Measurements from ENCODE around the gene TMEM229B.

TMEM229B gene

DNA sequence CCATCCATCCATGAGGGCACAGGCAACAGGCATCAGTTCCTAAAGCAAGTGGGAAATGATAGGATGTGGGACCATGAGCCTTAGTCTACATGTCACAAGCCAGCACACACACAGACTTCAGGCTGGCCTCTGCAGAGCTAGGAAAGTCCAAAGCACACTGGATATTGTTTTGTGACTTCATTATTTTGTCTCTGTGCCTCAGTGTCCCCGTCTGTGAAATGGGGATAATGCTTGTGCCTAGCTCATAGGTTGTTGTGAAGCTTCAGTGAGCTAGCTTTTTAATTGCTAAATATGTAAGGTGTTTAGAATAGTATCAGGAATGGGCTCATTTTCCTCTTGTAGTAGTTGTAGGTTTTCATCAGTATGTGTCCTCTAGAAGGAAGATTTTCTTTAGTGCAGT lies 49.6 kb downstream of the TMEM229B start:
- Histone ChIP-seq H3K27ac (ENCODE audit: low read depth, low read length) (no peak overlapping the region), H3K4me3 (ENCODE audit: low read depth, low read length) (no peak overlapping the region), H3K36me3 (ENCODE audit: control insufficient read depth, insufficient read depth, low read length) (no peaks in the 10 kb centered on the region)

DNA sequence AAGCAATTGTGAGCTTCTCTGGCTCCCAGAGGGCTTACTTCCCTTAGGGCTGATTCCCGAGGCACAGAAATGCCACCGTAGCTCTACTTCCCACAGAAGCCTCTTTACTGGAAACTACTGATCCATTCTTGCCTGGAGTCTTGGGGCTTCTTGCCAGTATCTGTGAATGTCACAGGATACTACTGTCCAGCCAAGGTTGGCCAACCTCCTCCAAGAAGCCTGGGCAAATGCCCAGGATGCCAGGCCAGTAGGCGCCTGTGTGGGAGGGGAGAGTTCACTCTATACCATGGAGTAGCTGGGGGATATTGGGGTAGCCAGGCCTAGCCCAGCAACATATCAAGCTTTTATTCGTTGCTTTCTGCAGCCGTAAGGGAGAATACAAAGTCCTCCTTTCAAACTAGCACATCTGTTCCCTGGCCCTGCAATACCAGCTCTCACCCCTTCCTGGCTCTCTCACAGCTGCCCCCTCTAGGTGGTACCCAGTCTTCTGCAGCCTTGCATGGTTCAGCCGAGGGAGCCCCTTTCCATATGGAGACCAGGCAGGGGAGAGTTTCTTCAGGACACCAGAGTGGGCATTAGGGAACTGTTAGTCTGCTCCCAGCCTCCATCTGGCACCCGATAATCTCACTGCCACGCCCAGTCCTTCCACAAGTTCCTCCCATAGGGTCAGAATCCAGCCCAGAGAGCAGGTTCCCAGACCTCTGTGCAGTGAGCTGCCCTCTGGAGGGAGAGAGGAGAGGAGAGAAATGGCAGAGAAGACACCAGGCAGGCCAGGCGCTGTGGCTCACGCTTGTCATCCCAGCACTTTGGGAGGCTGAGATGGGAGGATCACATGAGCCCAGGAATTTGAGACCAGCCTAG lies 52.3 kb downstream of the TMEM229B start:
- Histone ChIP-seq H3K4me1 (ENCODE audit: control insufficient read depth, insufficient read depth, low read length) (peaks cover 11% of the 10 kb centered on the region; the same call in 1 of the 2 replicates), H3K9me3 (ENCODE audit: control insufficient read depth, insufficient read depth, low read depth, low read length) (no peaks in the 10 kb centered on the region), H3K27me3 (ENCODE audit: control insufficient read depth, insufficient read depth, low read length) (no peaks in the 10 kb centered on the region), H3K36me3 (ENCODE audit: control insufficient read depth, insufficient read depth, low read length) (no peaks in the 10 kb centered on the region), H3K9ac (ENCODE audit: low read length) (no peak overlapping the region), H3K4me3 (ENCODE audit: low read depth, low read length) (no peak overlapping the region), H3K27ac (ENCODE audit: low read depth, low read length) (no peak overlapping the region)

More for the DNA sequence above, 49.6 kb downstream of the TMEM229B start:
- H3K27me3 ChIP-seq (ENCODE audit: control insufficient read depth, insufficient read depth, low read length): no peaks in the 10 kb centered on the region
- H3K4me1 ChIP-seq (ENCODE audit: control insufficient read depth, insufficient read depth, low read length): peaks cover 12% of the 10 kb centered on the region
- H3K9ac ChIP-seq (ENCODE audit: low read length): no peak overlapping the region
- H3K9me3 ChIP-seq (ENCODE audit: control insufficient read depth, insufficient read depth, low read depth, low read length): no peaks in the 10 kb centered on the region

DNA sequence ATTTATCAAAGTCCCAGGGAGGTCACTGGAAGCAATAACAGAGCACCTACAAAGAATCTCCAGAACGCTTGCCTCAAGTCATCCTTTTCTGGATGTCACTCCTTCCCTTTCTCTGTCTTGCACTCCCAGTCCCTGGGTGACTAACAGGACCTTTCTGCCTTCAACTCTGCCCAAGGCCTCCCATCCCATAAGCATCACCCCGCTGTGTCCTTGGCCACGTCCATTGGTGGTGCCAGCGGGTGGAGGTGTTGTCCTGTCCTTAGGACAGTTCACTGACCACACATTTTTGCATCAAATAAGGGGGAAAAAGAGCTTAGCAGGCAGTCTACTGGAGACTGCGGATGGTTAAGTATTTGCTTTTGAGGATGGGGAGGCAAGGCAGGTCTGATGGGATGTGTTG lies 52.9 kb downstream of the TMEM229B start:
- Histone ChIP-seq H3K4me3 (ENCODE audit: low read depth, low read length) (no peak overlapping the region), H3K9me3 (ENCODE audit: control insufficient read depth, insufficient read depth, low read depth, low read length) (no peaks in the 10 kb centered on the region), H3K27ac (ENCODE audit: low read depth, low read length) (no peak overlapping the region)

DNA sequence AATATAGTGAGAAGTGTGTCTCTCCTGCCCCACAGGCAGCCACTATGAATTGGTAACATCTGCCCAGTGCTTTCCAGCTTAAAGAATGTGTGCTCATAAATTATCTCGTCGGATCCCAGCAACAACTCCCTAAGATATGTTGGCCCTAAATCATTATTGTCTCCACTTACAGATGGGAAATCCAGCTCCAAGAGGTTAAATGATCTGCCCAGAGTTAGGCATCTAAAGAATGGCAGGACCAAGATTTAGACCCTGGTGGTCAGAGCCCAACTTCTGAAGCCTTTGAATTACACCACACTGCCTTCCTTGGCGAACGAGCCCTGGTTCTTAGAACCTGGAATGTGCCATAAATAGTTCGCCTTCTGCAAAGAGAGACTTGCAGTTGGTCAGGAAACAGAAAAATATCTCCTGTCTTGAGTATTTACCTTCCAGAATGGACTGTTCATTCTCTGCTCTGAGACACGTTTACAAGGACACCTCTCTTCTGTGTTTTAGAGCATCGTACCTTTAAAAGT lies 56.4 kb downstream of the TMEM229B start:
- no peak overlapping the region for H3K9ac ChIP-seq (ENCODE audit: low read length)
- no peak overlapping the region for H3K4me3 ChIP-seq (ENCODE audit: low read depth, low read length)
- H3K9me3 ChIP-seq (ENCODE audit: control insufficient read depth, insufficient read depth, low read depth, low read length): no peaks in the 10 kb centered on the region
- no peaks in the 10 kb centered on the region for H3K36me3 ChIP-seq (ENCODE audit: control insufficient read depth, insufficient read depth, low read length)
- peaks cover 20% of the 10 kb centered on the region; the same call in 1 of the 2 replicates for H3K4me1 ChIP-seq (ENCODE audit: control insufficient read depth, insufficient read depth, low read length)
- H3K27me3 ChIP-seq (ENCODE audit: control insufficient read depth, insufficient read depth, low read length): no peaks in the 10 kb centered on the region
- no peak overlapping the region for H3K27ac ChIP-seq (ENCODE audit: low read depth, low read length)

More for the DNA sequence above, 52.9 kb downstream of the TMEM229B start:
- no peak overlapping the region for H3K9ac ChIP-seq (ENCODE audit: low read length)
- H3K4me1 ChIP-seq (ENCODE audit: control insufficient read depth, insufficient read depth, low read length): peaks cover 9% of the 10 kb centered on the region; the same call in 1 of the 2 replicates
- no peaks in the 10 kb centered on the region for H3K27me3 ChIP-seq (ENCODE audit: control insufficient read depth, insufficient read depth, low read length)
- H3K36me3 ChIP-seq (ENCODE audit: control insufficient read depth, insufficient read depth, low read length): no peaks in the 10 kb centered on the region

DNA sequence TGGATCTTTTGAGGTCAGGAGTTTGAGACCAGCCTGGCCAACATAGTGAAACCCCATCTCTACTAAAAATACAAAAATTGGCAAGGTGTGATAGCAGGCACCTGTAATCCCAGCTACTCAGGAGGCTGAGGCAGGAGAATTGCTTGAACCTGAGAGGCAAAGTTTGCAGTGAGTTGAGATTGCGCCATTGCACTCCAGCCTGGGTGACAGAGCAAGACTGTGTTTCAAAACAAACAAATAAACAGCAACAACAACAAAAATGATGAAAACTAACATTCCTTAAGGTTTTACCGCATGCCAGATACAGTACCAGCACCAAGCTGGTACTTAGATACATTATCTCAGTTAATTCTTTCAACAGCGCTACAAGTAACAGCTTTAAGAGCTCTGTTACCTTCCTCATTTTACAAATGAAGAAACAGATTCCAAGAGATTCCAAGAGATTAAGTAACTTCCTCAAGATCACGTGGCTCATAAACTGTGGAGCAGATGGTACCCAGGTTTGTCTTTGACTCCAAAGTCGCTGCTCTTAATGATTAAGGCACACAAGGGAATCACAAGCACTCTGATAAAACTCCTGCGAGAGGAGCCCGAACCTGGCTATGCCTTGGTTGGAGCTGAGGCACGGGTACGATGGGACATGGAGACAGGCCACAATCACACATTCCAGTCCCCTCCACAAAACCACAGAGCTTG lies 58.9 kb downstream of the TMEM229B start:
- H3K4me1 ChIP-seq (ENCODE audit: control insufficient read depth, insufficient read depth, low read length): peaks cover 23% of the 10 kb centered on the region; the same call in 1 of the 2 replicates
- H3K4me3 ChIP-seq (ENCODE audit: low read depth, low read length): no peak overlapping the region
- no peaks in the 10 kb centered on the region for H3K27me3 ChIP-seq (ENCODE audit: control insufficient read depth, insufficient read depth, low read length)
- H3K9me3 ChIP-seq (ENCODE audit: control insufficient read depth, insufficient read depth, low read depth, low read length): no peaks in the 10 kb centered on the region
- H3K9ac ChIP-seq (ENCODE audit: low read length): no peak overlapping the region
- no peak overlapping the region for H3K27ac ChIP-seq (ENCODE audit: low read depth, low read length)
- H3K36me3 ChIP-seq (ENCODE audit: control insufficient read depth, insufficient read depth, low read length): no peaks in the 10 kb centered on the region

DNA sequence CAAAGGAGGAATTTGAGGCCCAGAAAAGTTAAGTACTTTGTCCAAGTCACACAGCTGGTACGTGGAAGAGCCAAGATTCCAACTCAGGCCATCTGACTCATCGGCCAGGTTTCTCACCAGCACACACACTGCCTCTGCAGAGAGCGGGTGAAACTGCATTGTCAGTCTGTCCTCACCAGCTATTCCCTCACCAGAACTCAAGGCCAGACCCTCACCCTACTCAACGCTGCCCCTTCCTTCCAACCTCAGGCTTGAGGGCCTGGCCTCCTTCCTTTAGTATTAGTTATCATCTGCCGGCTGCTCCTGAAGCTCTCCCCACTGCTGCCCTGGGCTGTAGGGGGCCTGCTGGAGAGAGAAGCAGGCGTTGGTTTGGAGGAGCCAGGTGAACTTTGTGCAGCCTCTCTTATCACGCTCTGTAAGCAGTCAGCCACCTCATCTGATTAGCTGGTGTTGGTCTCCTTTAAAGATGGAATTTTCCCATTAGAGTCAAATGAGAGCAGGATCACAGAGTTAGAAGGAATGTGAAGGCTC lies 60.0 kb downstream of the TMEM229B start:
- no peak overlapping the region for H3K27ac ChIP-seq (ENCODE audit: low read depth, low read length)

GRCh38 chr14:67426983-67427606 lies 61.4 kb downstream of the TMEM229B start:
- Histone ChIP-seq H3K9ac (ENCODE audit: low read length) (no peak overlapping the region), H3K9me3 (ENCODE audit: control insufficient read depth, insufficient read depth, low read depth, low read length) (no peaks in the 10 kb centered on the region), H3K27me3 (ENCODE audit: control insufficient read depth, insufficient read depth, low read length) (no peaks in the 10 kb centered on the region), H3K4me1 (ENCODE audit: control insufficient read depth, insufficient read depth, low read length) (peaks cover 18% of the 10 kb centered on the region; the same call in 1 of the 2 replicates), H3K36me3 (ENCODE audit: control insufficient read depth, insufficient read depth, low read length) (no peaks in the 10 kb centered on the region), H3K27ac (ENCODE audit: low read depth, low read length) (no peak overlapping the region), H3K4me3 (ENCODE audit: low read depth, low read length) (no peak overlapping the region)

More for the DNA sequence above, 60.0 kb downstream of the TMEM229B start:
- no peaks in the 10 kb centered on the region for H3K36me3 ChIP-seq (ENCODE audit: control insufficient read depth, insufficient read depth, low read length)
- no peaks in the 10 kb centered on the region for H3K9me3 ChIP-seq (ENCODE audit: control insufficient read depth, insufficient read depth, low read depth, low read length)
- peaks cover 23% of the 10 kb centered on the region; the same call in 1 of the 2 replicates for H3K4me1 ChIP-seq (ENCODE audit: control insufficient read depth, insufficient read depth, low read length)
- H3K4me3 ChIP-seq (ENCODE audit: low read depth, low read length): no peak overlapping the region
- H3K9ac ChIP-seq (ENCODE audit: low read length): no peak overlapping the region
- no peaks in the 10 kb centered on the region for H3K27me3 ChIP-seq (ENCODE audit: control insufficient read depth, insufficient read depth, low read length)

GRCh38 chr14:67426161-67426560 lies 62.4 kb downstream of the TMEM229B start:
- Histone ChIP-seq H3K4me3 (ENCODE audit: low read depth, low read length) (no peak overlapping the region), H3K4me1 (ENCODE audit: control insufficient read depth, insufficient read depth, low read length) (peaks cover 17% of the 10 kb centered on the region; the same call in 1 of the 2 replicates), H3K9ac (ENCODE audit: low read length) (no peak overlapping the region), H3K27ac (ENCODE audit: low read depth, low read length) (no peak overlapping the region), H3K36me3 (ENCODE audit: control insufficient read depth, insufficient read depth, low read length) (no peaks in the 10 kb centered on the region), H3K9me3 (ENCODE audit: control insufficient read depth, insufficient read depth, low read depth, low read length) (no peaks in the 10 kb centered on the region), H3K27me3 (ENCODE audit: control insufficient read depth, insufficient read depth, low read length) (no peaks in the 10 kb centered on the region)

DNA sequence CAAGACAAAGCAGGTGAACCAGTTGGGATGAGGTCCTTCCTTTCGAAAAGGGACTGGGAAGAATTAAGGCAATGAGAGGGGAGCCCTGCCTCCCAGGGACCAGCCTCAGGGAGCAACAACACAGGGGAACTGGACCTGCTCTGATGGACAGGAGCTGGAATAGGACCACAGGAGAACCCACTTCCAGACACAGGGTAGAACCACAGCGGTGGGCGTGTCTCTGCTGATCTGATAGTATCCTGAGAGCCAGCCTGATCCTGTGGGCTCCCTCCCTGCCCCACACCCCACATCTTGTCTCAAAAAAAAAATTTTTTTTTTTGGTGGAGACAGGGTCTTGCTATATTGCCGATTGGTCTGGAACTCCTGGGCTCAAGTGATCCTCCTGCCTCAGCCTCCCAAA lies 62.9 kb downstream of the TMEM229B start:
- H3K4me1 ChIP-seq (ENCODE audit: control insufficient read depth, insufficient read depth, low read length): peaks cover 17% of the 10 kb centered on the region; the same call in 1 of the 2 replicates
- H3K27ac ChIP-seq (ENCODE audit: low read depth, low read length): no peak overlapping the region
- no peaks in the 10 kb centered on the region for H3K27me3 ChIP-seq (ENCODE audit: control insufficient read depth, insufficient read depth, low read length)
- no peaks in the 10 kb centered on the region for H3K36me3 ChIP-seq (ENCODE audit: control insufficient read depth, insufficient read depth, low read length)
- no peak overlapping the region for H3K9ac ChIP-seq (ENCODE audit: low read length)
- H3K4me3 ChIP-seq (ENCODE audit: low read depth, low read length): no peak overlapping the region
- no peaks in the 10 kb centered on the region for H3K9me3 ChIP-seq (ENCODE audit: control insufficient read depth, insufficient read depth, low read depth, low read length)

- Histone ChIP-seq H3K4me3 (ENCODE audit: low read depth, low read length) (no peak overlapping the region), H3K9ac (ENCODE audit: low read length) (no peak overlapping the region), H3K4me1 (ENCODE audit: control insufficient read depth, insufficient read depth, low read length) (peaks cover 17% of the 10 kb centered on the region; the same call in 1 of the 2 replicates), H3K27me3 (ENCODE audit: control insufficient read depth, insufficient read depth, low read length) (no peaks in the 10 kb centered on the region), H3K27ac (ENCODE audit: low read depth, low read length) (no peak overlapping the region), H3K36me3 (ENCODE audit: control insufficient read depth, insufficient read depth, low read length) (no peaks in the 10 kb centered on the region), H3K9me3 (ENCODE audit: control insufficient read depth, insufficient read depth, low read depth, low read length) (no peaks in the 10 kb centered on the region)
Measured at GRCh38 chr14:67424539-67424938, 64.0 kb downstream of the TMEM229B start.

Measured in HUES6 (cell line).